ENCODE measurements around the gene MAGI2.

DNA sequence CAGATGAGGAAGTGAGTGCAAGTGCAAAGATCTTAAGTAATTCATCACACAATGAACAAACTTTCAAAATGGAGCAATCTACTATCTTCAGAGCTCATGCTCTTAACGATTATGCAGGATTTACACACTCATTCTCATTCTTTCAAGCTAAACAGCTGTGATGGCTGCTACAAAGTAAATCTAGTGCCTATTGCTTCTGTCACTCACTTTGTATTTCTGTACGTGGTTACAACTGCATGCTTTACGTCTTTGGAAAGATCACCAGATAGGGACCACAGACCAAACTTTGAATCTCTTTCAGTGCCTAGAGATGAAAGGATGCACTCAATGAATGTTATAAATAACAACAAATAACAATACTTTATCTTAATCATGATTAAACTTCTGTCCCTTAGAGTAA, 194.6 kb downstream of the MAGI2 start:
- TF ChIP-seq POLR2A (IDR thresholded peaks at IDR 0.05; ENCODE audit: borderline replicate concordance, extremely low read depth, insufficient read depth, insufficient read length) = no peak
- no peak for TF ChIP-seq CTCF (IDR thresholded peaks at IDR 0.05 in 2 of 3, conservative IDR thresholded peaks at IDR 0.05 in 1 of 3; ENCODE audit: borderline replicate concordance in 1 of 3, insufficient read depth in 1 of 3, low read depth in 2 of 3, low read length in 2 of 3)
- TF ChIP-seq EZH2phosphoT487 (IDR thresholded peaks at IDR 0.05; ENCODE audit: borderline replicate concordance) = no peak
- no peak for TF ChIP-seq EGR1 (IDR thresholded peaks at IDR 0.05; ENCODE audit: low read depth)
- TF ChIP-seq REST (IDR thresholded peaks at IDR 0.05; ENCODE audit: low read depth) = no peak
- TF ChIP-seq SIN3A (IDR thresholded peaks at IDR 0.05; ENCODE audit: low read depth) = no peak
